ENCODE results near the gene KLHL6. TPM values are rescaled to one million over a fixed set of nuclear protein-coding genes. Genes with fewer than 3 reads are reported as not detected.
"Not testable (repeated sequence)": the region's sequence is repeated elsewhere in the genome, so short reads cannot be mapped to it uniquely, and the experiment has no call there.

The KLHL6 gene
- total and polyA plus RNA-seq, 3 experiments from 2014 or later, result 9.1 to 31.3 (median 31.0) TPM

- H3K4me3 Mint-ChIP-seq, POLR2A ChIA-PET: not testable (repeated sequence)
These were observed 26.7 kb downstream of the KLHL6 start for GRCh38 chr3:183528758-183529157.

DNA sequence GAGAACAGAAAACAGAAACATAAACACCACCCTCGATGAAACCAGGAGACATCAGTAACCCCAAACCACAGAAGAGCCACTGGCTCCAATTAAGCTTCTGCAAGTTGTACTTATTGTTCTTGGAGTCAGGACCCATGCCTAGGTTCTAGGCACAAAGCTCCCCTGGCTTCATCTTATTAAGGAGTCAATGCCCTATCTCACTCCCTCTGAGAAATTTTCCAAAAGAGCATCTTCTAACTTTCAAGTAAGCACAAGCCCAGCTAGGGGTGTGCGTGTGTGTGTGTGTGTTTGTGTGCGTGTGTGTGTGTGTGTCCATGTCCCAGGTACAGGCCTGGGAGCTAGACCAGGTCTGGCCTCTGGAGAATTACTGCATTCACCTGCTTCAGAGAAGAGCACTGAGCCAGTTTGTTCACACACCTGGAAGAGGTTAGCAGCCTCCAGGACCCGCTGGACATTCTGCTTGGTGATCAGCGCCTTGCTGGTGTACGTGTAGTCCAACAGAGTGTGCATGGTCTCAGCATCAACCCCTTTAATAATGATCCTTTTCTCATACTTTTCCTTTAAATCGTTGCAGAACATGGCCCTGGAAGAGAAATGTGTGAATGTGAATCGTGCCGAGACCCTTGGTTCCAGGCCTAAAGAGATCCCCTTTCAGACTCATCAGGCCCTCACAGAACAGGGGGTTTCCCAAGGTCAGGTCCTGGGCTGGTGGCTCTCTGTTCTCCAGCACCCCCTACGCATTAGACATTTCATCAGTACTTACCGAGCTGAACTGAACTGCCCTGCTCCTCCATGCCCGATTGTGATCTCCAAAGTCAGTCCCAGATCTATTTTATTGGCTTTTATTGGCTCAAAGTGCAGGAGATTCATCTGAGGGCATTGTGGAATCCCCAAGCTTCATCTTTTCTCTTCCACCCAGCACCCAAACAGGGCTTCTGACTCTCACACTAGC is 27.8 kb downstream of the KLHL6 start:
- peak overlapping the region in 1 of 7 donors; percentile 12 for H3K4me3 Mint-ChIP-seq
- Histone ChIP-seq H3K4me1 (ENCODE audit: insufficient read depth, low read length) (peaks cover 4% of the 10 kb centered on the region), H3K36me3 (ENCODE audit: insufficient read depth, low read length) (peaks cover 8% of the 10 kb centered on the region), H3K9me3 (ENCODE audit: low read length) (no peaks in the 10 kb centered on the region), H3K27me3 (ENCODE audit: insufficient read depth, low read length, poor library complexity, severe bottlenecking) (no peaks in the 10 kb centered on the region), H3K27ac (ENCODE audit: low read depth, low read length) (no peak overlapping the region), H3K4me3 (ENCODE audit: low read length) (no peak overlapping the region)
- ChIA-PET POLR2A (no interaction called here), CTCF (no interaction called here)
- H3K27me3 Mint-ChIP-seq, result no peaks in the 10 kb centered on the region
- peaks cover 15 to 40% (median 40%) of the 10 kb centered on the region in 3 donors for H3K4me1 Mint-ChIP-seq
- no peaks in the 10 kb centered on the region for H3K9me3 Mint-ChIP-seq
- H3K36me3 Mint-ChIP-seq, result peaks cover 12 to 75% (median 17%) of the 10 kb centered on the region in 3 donors
- peak overlapping the region in 7 of 8 donors; percentile 0 to 76 (median 63) for H3K27ac Mint-ChIP-seq
- DNase-seq, result no peak

More at GRCh38 chr3:183528758-183529157, 26.7 kb downstream of the KLHL6 start:
- H3K27me3 ChIP-seq (ENCODE audit: insufficient read depth, low read length, poor library complexity, severe bottlenecking); H3K36me3 ChIP-seq (ENCODE audit: insufficient read depth, low read length); H3K27ac ChIP-seq (ENCODE audit: low read depth, low read length); H3K4me1 ChIP-seq (ENCODE audit: insufficient read depth, low read length); DNase-seq; H3K9me3 ChIP-seq (ENCODE audit: low read length); H3K27me3 Mint-ChIP-seq; H3K9me3 Mint-ChIP-seq; H3K4me3 ChIP-seq (ENCODE audit: low read length): not testable (repeated sequence)
- CTCF ChIA-PET, result interaction anchor here (1.1 kb wide), 1 partner anchor 9 kb away, joined by 3 read pairs; no protein-coding TSS in a partner anchor
- Mint-ChIP-seq H3K4me1 (peaks cover 22 to 50% (median 47%) of the 10 kb centered on the region in 3 donors), H3K27ac (peak overlapping the region in 3 of 8 donors; percentile 2 to 33 (median 23)), H3K36me3 (peaks cover 12 to 69% (median 19%) of the 10 kb centered on the region in 3 donors)

GRCh38 chr3:183526838-183527427 is 28.6 kb downstream of the KLHL6 start:
- POLR2A ChIA-PET, result no interaction called here

GRCh38 chr3:183524476-183524875 is 31.0 kb downstream of the KLHL6 start:
- H3K27ac ChIP-seq (ENCODE audit: low read depth, low read length), result no peak overlapping the region
- ChIA-PET CTCF (interaction anchor here (0.9 kb wide), 1 partner anchor 18 kb away, joined by 3 read pairs; no protein-coding TSS in a partner anchor), POLR2A (no interaction called here)
- H3K4me1 ChIP-seq (ENCODE audit: insufficient read depth, low read length), result peaks cover 4% of the 10 kb centered on the region
- peaks cover 8% of the 10 kb centered on the region for H3K36me3 ChIP-seq (ENCODE audit: insufficient read depth, low read length)
- H3K9me3 Mint-ChIP-seq, result no peaks in the 10 kb centered on the region
- peaks cover 15 to 45% (median 28%) of the 10 kb centered on the region in 3 donors for H3K4me1 Mint-ChIP-seq
- H3K27me3 Mint-ChIP-seq, result no peaks in the 10 kb centered on the region
- peak overlapping the region in 1 of 8 donors; percentile 89 for H3K27ac Mint-ChIP-seq
- no peak overlapping the region for H3K4me3 ChIP-seq (ENCODE audit: low read length)
- no peak for DNase-seq
- H3K9me3 ChIP-seq (ENCODE audit: low read length), result no peaks in the 10 kb centered on the region
- no peaks in the 10 kb centered on the region for H3K27me3 ChIP-seq (ENCODE audit: insufficient read depth, low read length, poor library complexity, severe bottlenecking)
- H3K4me3 Mint-ChIP-seq, result no peak overlapping the region
- peaks cover 12 to 76% (median 22%) of the 10 kb centered on the region in 3 donors for H3K36me3 Mint-ChIP-seq

More at GRCh38 chr3:183526838-183527427, 28.6 kb downstream of the KLHL6 start:
- no peak for DNase-seq
- H3K27me3 Mint-ChIP-seq, result no peaks in the 10 kb centered on the region
- peaks cover 15 to 35% (median 35%) of the 10 kb centered on the region in 3 donors for H3K4me1 Mint-ChIP-seq
- Histone ChIP-seq H3K9me3 (ENCODE audit: low read length) (no peaks in the 10 kb centered on the region), H3K4me3 (ENCODE audit: low read length) (no peak overlapping the region), H3K36me3 (ENCODE audit: insufficient read depth, low read length) (peaks cover 8% of the 10 kb centered on the region), H3K27me3 (ENCODE audit: insufficient read depth, low read length, poor library complexity, severe bottlenecking) (no peaks in the 10 kb centered on the region), H3K4me1 (ENCODE audit: insufficient read depth, low read length) (peaks cover 4% of the 10 kb centered on the region), H3K27ac (ENCODE audit: low read depth, low read length) (no peak overlapping the region)
- CTCF ChIA-PET, result no interaction called here
- H3K27ac Mint-ChIP-seq, result peak overlapping the region in 7 of 8 donors; percentile 0 to 76 (median 63)
- H3K4me3 Mint-ChIP-seq, result no peak overlapping the region
- peaks cover 12 to 76% (median 17%) of the 10 kb centered on the region in 3 donors for H3K36me3 Mint-ChIP-seq
- no peaks in the 10 kb centered on the region for H3K9me3 Mint-ChIP-seq

- H3K36me3 Mint-ChIP-seq, result peaks cover 0 to 63% (median 21%) of the 10 kb centered on the region in 3 donors
- POLR2A ChIA-PET; H3K36me3 ChIP-seq (ENCODE audit: insufficient read depth, low read length): not testable (repeated sequence)
These were observed 34.6 kb downstream of the KLHL6 start for GRCh38 chr3:183520741-183521556.

DNA sequence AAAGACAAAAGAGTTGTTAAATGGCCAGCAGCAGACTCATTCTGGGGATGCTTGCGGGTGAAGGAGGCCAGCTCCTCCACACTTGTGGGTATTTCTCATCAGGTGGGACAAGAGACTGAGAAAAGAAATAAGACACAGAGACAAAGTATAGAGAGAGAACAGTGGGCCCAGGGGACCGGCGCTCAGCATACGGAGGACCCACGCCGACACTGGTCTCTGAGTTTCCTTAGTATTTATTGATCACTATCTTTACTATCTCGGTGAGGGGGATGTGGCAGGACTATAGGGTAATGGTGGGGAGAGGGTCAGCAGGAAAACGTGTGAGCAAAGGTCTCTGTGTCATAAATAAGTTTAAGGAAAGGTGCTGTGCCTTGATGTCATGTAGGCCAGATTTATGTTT is 35.2 kb downstream of the KLHL6 start:
- H3K27me3 ChIP-seq (ENCODE audit: insufficient read depth, low read length, poor library complexity, severe bottlenecking); CTCF ChIA-PET; DNase-seq; H3K36me3 ChIP-seq (ENCODE audit: insufficient read depth, low read length); POLR2A ChIA-PET; H3K4me3 Mint-ChIP-seq; H3K27ac ChIP-seq (ENCODE audit: low read depth, low read length); H3K9me3 ChIP-seq (ENCODE audit: low read length); H3K27me3 Mint-ChIP-seq; H3K9me3 Mint-ChIP-seq; H3K4me3 ChIP-seq (ENCODE audit: low read length): not testable (repeated sequence)
- peaks cover 40% of the 10 kb centered on the region for H3K4me1 ChIP-seq (ENCODE audit: insufficient read depth, low read length)
- Mint-ChIP-seq H3K4me1 (peaks cover 38 to 54% (median 50%) of the 10 kb centered on the region in 3 donors), H3K27ac (peak overlapping the region in 3 of 8 donors; percentile 29 to 55 (median 38)), H3K36me3 (peaks cover 0 to 58% (median 16%) of the 10 kb centered on the region in 3 donors)

More at GRCh38 chr3:183520741-183521556, 34.6 kb downstream of the KLHL6 start:
- Mint-ChIP-seq H3K4me1 (peaks cover 32 to 52% (median 44%) of the 10 kb centered on the region in 3 donors), H3K27ac (peak overlapping the region in 4 of 8 donors; percentile 23 to 38 (median 30))
- H3K4me3 Mint-ChIP-seq; H3K27me3 Mint-ChIP-seq; H3K27ac ChIP-seq (ENCODE audit: low read depth, low read length); H3K9me3 Mint-ChIP-seq; DNase-seq; H3K9me3 ChIP-seq (ENCODE audit: low read length); H3K4me3 ChIP-seq (ENCODE audit: low read length); CTCF ChIA-PET; H3K27me3 ChIP-seq (ENCODE audit: insufficient read depth, low read length, poor library complexity, severe bottlenecking): not testable (repeated sequence)
- H3K4me1 ChIP-seq (ENCODE audit: insufficient read depth, low read length), result peaks cover 33% of the 10 kb centered on the region

GRCh38 chr3:183519891-183520290 is 35.6 kb downstream of the KLHL6 start:
- Mint-ChIP-seq H3K27ac (peak overlapping the region in 3 of 8 donors; percentile 29 to 55 (median 38)), H3K36me3 (peaks cover 0 to 56% (median 14%) of the 10 kb centered on the region in 3 donors), H3K4me3 (no peak overlapping the region), H3K4me1 (peaks cover 40 to 57% (median 52%) of the 10 kb centered on the region in 3 donors), H3K27me3 (no peaks in the 10 kb centered on the region), H3K9me3 (no peaks in the 10 kb centered on the region)
- ChIA-PET CTCF (no interaction called here), POLR2A (no interaction called here)
- no peak overlapping the region for H3K27ac ChIP-seq (ENCODE audit: low read depth, low read length)
- no peak for DNase-seq
- no peaks in the 10 kb centered on the region for H3K9me3 ChIP-seq (ENCODE audit: low read length)
- peaks cover 44% of the 10 kb centered on the region for H3K4me1 ChIP-seq (ENCODE audit: insufficient read depth, low read length)
- no peak overlapping the region for H3K4me3 ChIP-seq (ENCODE audit: low read length)
- no peaks in the 10 kb centered on the region for H3K27me3 ChIP-seq (ENCODE audit: insufficient read depth, low read length, poor library complexity, severe bottlenecking)
- peaks cover 3% of the 10 kb centered on the region for H3K36me3 ChIP-seq (ENCODE audit: insufficient read depth, low read length)

Data from CD8-positive, alpha-beta memory T cell (primary cell).